GM19324 (cell line): ENCODE measurements around the gene DENND1A.
A peak's percentile ranks its signal among the peaks of the same experiment; 100 is the strongest.

Experiments
- ATAC-seq: cut with Tn5 transposase; IDR thresholded peaks from one replicate; pipeline ENCODE4 v1.9.1; 2021; ENCODE audit warnings: mild to moderate bottlenecking, moderate library complexity; ENCODE audit not compliant: unreplicated experiment, low FRiP score

DENND1A gene

GRCh38 chr9:123702483-123702882 is 227.4 kb downstream of the DENND1A start:
- ATAC-seq = no peak

DNA sequence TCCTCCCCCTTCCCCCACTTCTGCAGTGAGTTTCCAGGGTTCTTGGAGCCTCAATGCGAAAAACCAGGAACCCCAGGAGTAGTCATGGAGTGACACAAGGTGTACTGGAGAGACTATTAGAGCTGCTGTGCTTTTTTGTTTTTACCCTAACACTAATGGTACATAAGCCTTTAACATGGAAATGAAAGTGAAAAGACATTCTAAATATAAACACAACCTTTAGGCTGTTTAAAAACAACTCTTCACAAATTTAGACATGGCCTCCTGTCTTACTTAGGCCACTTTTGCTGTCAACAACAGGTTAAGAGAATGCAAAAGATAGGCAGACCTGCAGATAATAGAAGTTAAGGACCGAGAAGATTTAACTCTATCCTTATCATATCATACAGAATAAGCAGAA is 232.2 kb downstream of the DENND1A start:
- ATAC-seq = no peak

- ATAC-seq = no peak
Measured at GRCh38 chr9:123696476-123696875, 233.4 kb downstream of the DENND1A start.

- ATAC-seq = no peak
Measured at GRCh38 chr9:123695386-123695785, 234.5 kb downstream of the DENND1A start.

DNA sequence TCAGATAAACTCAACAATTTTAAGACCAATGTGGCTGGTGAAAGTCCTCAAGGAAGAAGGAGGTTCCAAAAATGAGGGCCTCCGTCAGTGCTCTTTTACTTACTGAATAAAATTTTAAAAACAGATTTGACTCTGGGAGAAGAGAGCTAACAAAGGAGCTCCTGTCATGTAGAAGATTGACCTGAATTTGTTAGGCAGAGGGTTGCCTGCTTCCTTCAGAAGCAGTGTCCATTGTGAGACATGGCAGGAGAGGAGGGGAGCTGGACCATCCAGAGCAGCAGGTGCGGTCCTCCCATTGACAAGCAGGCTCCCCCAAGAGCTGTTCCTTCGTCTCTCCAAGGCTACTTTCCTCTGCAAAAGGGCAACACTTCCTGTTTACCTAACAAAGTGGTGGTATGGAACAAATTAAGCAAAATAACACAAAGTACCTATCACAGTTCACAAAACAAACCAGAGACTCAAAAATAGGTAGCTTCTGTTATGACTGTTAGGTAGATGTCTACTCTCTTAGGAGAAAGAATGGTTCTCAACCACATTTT is 238.1 kb downstream of the DENND1A start:
- ATAC-seq = no peak

DNA sequence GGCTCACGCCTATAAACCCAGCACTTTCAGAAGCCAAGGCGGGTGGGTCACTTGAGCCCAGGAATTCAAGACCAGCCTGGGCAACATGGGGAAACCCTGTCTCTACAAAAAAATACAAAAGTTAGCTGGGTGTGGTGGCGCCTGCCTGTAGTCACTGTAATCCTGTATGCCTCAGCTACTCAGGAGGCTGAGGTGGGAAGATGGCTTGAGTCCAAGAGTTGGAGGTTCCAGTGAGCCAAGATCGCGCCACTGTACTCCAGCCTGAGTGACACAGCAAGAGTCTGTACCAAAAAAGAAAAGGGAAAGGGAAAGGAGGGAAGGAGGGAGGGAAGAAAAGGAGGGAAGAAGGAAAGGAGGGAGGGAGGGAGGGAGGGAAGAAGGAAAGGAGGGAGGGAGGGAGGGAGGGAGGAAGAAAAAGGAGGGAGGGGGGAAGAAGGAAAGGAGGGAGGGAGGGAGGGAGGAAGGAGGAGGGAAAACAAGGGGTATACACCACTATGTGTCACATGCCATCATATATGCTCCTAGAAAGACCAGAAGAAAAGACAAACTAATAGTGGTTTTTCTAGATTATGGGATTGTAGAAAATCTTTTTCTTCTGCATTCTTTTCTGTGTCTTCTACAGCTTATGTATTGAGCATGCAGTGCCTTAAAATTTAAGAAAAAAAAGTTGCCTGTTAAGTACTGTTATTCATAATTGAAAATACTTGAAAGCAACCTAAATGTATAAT is 240.1 kb downstream of the DENND1A start:
- ATAC-seq = no peak

- no peak for ATAC-seq
Measured at GRCh38 chr9:123687246-123687751, 242.6 kb downstream of the DENND1A start.

GRCh38 chr9:123686829-123687192 is 243.1 kb downstream of the DENND1A start:
- no peak for ATAC-seq

- ATAC-seq = no peak
Measured at GRCh38 chr9:123686131-123686828, 243.6 kb downstream of the DENND1A start.

- ATAC-seq = no peak
Measured at GRCh38 chr9:123685489-123686083, 244.3 kb downstream of the DENND1A start.

DNA sequence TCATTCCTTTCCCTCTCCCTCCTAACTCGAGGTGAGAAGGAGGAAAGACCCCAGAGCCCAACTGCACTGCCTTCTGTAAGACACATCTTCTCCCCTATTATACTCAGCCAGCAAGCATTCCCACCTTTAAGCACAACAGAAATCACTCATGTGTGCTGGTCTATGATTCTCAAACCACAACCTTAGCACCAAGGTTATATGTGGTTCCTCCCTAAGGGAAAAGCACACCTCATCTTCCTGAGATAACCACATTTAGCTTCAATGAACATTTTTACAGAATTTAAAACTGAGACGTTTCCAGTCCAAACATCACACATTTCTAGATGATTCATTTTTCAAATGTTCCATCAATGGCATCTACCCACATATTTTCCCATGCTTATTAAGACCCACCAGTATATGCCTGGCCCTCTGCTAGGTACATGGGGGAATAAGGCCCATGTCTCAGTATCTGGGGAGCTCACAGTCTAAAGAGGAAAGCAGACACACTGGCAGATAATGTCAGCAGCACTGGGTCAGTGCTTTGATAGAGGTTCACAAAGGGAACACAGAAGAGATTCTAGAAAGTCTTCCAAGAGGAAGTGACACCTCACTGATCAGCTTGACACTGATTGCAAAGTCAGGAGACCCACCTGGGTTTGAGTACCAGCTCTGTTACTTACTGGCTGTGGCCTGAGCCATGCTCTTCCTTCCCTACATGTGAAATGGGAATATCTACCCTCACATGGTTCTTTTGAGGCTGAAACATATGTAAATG is 245.4 kb downstream of the DENND1A start:
- ATAC-seq = no peak

GRCh38 chr9:123682746-123683145 is 247.2 kb downstream of the DENND1A start:
- no peak for ATAC-seq

GRCh38 chr9:123680352-123680751 is 249.6 kb downstream of the DENND1A start:
- no peak for ATAC-seq

DNA sequence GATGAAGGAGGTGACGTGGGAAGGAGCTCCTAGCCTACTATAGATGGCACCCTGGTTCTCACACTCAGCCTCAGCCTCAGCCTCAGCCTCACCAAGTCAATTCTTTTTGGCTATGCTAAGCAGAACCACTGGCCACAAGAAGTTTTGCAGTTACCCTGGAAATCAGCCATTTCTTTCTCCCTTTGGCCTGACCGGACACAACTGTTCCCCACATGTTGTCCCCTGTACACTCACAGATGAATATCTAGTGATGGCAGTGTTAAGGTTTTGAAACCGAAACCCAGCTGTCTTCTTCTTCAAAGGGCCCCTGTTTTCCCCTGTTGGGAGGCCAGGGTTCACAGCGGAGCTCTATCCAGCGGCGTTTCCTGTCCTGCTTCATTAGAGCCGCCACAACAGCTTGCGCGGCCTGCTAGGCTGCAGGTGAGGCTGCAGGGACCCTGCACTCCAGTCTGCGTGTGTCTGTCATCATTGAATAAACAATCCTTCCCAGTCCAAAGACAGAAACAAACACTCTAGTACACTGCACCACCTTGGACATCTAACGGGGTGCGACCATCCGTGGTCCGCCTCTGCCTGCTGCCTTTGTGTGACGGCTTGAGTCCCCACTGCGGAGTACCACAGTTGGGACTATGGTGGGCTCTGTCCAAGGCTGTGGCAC is 250.5 kb downstream of the DENND1A start:
- ATAC-seq = peak; percentile 92

DNA sequence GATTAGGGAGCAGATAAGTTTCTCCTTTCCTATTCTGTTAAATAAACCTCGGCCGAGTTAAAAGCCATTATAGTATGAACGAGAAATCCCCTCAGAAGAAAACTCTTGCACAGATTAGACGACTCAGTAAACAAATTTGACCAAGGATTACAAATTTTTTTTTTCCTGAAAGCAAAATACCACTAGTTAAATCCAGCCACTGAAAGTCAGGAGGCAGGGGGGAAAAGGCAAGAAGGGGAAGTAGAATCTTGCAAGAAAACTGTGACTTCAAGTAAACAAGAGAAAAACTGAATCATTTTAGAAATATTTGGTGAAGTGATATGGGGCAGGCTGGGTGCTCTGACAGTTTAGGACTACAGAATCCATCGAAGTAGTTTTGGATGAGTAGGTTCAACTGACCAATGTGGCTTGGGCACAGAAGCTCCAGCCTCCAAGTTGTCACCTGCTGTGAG is 251.0 kb downstream of the DENND1A start:
- ATAC-seq = no peak

DNA sequence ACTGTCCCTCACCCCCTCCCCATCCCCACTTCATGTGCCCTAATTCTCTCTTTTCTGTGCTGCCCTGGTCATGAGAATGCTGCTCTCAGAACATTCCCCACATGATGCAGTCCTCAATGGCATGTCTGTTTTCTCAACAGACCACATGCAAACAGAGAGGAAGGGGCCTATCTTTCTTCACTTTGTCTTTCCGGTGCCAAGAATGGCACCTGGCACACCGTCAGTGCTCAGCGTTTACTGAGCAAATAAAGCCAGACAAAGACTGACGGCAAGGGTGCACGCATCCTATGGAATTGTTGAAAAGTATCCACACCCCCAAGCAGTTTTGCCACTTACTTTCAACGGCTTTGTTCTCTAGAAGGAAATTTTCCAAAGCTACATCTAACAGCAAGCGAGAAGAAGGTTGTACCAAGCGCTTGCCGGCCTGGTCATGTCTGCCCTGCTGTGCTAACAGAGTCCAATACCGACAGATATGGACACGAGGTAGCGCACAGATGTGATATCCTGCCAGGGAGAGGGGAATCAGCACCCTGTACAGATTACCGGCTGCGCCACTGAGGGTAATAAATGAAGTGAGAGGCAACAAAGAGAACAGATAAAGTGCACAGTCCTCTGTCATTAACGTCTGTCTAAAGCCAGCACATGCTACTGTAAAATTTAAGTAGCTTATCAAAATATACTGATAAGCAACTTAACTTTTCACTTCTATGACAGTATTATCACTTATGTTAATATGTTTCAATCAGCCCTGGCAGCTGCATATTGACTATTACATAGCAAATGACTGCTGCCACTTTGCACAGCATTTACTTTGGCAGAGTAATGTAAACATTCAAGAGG is 251.7 kb downstream of the DENND1A start:
- ATAC-seq = no peak

DNA sequence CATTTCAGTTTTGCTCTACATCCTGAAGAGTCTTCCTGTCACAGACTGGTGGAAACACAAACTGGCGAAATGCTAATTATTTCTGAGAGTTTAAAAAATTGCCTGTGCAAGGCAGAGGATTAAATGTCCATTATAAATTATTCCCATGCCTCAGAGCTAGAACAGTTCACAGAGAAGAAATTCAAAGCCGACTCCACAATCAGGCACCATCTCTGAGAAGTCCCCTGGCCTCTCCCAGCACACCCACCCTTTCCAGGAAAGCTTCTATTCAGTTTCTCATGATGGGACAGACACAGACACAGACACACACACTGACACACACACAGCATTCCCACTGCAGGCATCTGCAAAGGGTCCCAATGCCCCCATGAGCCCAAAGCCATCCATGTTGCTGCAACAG is 253.1 kb downstream of the DENND1A start:
- ATAC-seq = no peak

DNA sequence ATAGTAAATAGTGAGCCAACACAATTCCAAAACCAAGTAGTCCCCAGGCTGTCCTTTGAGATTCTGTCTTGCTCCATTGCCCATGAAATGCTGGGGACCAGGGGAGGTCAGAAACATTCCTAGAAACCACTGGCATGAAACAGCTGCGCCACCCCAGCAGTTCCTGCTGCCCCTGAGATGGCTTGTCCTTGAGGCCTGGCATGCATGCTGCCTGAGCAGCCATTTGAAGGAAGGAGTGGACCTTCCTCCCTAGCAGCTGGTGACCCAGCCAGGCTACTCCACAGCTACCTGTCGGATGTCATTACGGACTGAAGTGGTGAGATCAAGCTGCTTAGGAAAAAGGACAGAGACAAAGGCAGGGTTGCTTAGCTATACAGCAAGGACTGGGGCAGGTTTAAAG is 260.6 kb downstream of the DENND1A start:
- no peak for ATAC-seq

- ATAC-seq = no peak
Measured at GRCh38 chr9:123663529-123663928, 266.4 kb downstream of the DENND1A start.
